ENCODE measurements around the gene EPS8L2.
A peak's percentile ranks its signal among the peaks of the same experiment; 100 is the strongest.

The EPS8L2 gene

GRCh38 chr11:706957-707816 is 1.2 kb downstream of the EPS8L2 start:
- H3K27ac ChIP-seq: peak overlapping the region; percentile 98
- TF ChIP-seq, protein P1, sequence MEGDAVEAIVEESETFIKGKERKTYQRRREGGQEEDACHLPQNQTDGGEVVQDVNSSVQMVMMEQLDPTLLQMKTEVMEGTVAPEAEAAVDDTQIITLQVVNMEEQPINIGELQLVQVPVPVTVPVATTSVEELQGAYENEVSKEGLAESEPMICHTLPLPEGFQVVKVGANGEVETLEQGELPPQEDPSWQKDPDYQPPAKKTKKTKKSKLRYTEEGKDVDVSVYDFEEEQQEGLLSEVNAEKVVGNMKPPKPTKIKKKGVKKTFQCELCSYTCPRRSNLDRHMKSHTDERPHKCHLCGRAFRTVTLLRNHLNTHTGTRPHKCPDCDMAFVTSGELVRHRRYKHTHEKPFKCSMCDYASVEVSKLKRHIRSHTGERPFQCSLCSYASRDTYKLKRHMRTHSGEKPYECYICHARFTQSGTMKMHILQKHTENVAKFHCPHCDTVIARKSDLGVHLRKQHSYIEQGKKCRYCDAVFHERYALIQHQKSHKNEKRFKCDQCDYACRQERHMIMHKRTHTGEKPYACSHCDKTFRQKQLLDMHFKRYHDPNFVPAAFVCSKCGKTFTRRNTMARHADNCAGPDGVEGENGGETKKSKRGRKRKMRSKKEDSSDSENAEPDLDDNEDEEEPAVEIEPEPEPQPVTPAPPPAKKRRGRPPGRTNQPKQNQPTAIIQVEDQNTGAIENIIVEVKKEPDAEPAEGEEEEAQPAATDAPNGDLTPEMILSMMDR (conservative IDR thresholded peaks at IDR 0.05): no peak
- no peak for TF ChIP-seq ZFX (IDR thresholded peaks at IDR 0.05)

GRCh38 chr11:707817-708420 is 1.9 kb downstream of the EPS8L2 start:
- TF ChIP-seq, protein P1 (conservative IDR thresholded peaks at IDR 0.05): no peak
- peak overlapping the region; percentile 98 for H3K27ac ChIP-seq

GRCh38 chr11:708511-708910 is 2.5 kb downstream of the EPS8L2 start:
- peak overlapping the region; percentile 98; the same call in 1 of the 2 replicates for H3K27ac ChIP-seq

DNA sequence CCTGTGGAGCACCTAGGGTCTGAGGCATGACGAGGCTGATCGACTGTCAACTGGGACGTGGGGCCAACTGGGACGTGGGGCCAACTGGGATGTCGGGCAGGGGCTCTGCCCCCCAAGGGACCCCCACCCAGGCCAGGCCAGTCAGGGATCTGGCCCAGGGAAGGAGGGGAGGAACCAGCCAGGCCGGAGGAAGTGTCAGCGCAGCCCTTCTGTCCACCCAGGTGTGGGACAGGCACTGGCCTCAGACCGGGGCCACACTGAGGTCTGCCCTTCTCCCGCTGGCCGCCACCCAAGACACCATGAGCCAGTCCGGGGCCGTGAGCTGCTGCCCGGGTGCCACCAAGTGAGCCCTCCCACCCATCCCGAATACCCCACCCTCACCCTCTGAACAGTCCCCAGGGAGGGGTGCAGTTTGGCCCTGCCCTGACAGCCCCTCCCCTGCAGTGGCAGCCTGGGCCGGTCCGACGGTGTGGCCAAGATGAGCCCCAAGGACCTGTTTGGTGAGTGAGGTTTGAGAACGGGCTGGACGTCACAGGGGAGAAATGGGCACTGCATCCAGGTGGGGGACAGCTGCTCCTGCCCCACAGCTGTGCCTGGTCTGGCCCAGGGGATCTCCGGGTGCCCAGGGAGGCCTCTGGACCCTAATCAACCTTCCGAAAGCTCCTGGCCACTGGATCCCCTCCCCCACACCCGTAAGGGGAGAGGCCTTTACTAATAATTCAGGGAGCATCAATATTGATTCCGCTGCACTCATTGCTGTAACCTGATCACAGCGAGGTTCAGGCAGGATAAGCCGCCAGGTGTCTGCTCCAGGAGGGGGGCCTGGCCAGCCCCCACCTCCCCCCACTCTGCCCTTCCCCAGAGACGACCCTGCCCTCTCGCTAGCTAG is 3.3 kb downstream of the EPS8L2 start:
- no peak overlapping the region for H3K27ac ChIP-seq
- TF ChIP-seq, protein P1 (conservative IDR thresholded peaks at IDR 0.05): no peak
- TF ChIP-seq ZFX (IDR thresholded peaks at IDR 0.05): no peak

More at GRCh38 chr11:708511-708910, 2.5 kb downstream of the EPS8L2 start:
- TF ChIP-seq ZFX (IDR thresholded peaks at IDR 0.05): no peak
- TF ChIP-seq, protein P1 (conservative IDR thresholded peaks at IDR 0.05): no peak

- TF ChIP-seq, protein P1 (conservative IDR thresholded peaks at IDR 0.05): no peak
- TF ChIP-seq ZFX (IDR thresholded peaks at IDR 0.05): no peak
- H3K27ac ChIP-seq: no peak overlapping the region
Measured at GRCh38 chr11:714436-714835, 8.4 kb downstream of the EPS8L2 start.

DNA sequence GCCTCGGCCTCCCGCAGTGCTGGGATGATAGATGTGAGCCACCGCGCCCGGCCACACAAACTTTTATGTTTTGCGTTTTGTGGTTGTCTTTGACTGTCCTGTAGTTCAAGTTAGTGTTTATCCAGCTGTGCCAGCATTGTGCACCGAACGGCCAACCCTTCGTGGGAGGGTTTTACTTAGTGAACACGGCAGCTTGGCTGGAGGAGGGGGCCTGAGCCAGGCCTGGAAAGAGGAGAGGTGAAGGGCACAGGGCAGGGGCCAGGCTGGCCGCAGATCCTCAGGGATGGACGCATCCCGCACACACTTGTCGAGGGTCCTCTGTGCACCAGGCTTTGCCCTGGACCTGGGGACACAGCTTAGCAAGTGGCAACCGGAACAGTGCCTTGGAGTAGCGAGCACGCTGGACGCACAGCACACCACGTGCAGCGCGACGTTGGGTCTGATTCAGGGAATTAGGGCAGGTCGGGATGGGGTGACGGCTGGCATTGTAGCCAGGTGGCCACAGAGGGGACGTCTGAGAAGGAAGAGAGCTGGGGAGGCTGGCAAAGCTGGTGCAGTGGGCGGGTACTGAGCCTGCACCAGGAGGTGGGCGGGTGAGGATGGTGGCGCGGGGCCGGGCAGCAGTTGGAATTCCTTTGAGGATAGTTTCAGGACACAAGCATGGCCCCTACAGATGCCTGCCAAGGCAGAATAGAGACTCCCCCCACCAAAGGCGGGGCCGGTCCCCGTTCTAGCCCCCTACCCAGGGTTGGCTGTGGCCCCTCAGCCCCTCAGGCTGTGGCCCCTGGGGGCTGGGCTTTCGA is 13.4 kb downstream of the EPS8L2 start:
- no peak overlapping the region for H3K27ac ChIP-seq
- TF ChIP-seq, protein P1 (conservative IDR thresholded peaks at IDR 0.05): no peak
- TF ChIP-seq ZFX (IDR thresholded peaks at IDR 0.05): no peak
